Ovary (tissue), 9 donors: Measurements from ENCODE around the gene ADGRE3. TPM values are rescaled to one million over a fixed set of nuclear protein-coding genes. Genes with fewer than 3 reads are reported as not detected.

ENCODE experiments used
- DNase-seq, 5 donors: peaks; one replicate each; pipeline ENCODE4 v3.0.0-alpha.2; 2019 to 2020
- H3K27ac ChIP-seq, 2 donors: fragments of 200-600 bp; one replicate each; pipeline versions ENCODE4 v1.5.1 to v1.8.0; 2019 to 2022
- H3K27me3 ChIP-seq: fragments of 200-600 bp; one replicate; pipeline ENCODE4 v1.8.0; 2022
- H3K36me3 ChIP-seq: fragments of 200-600 bp; sonication (generic); one replicate; pipeline ENCODE4 v1.5.1; 2019
- H3K4me1 ChIP-seq: one replicate; pipeline ENCODE4 v1.8.1; 2013; ENCODE audit warnings: mild to moderate bottlenecking, moderate library complexity; ENCODE audit not compliant: insufficient read depth
- H3K4me3 ChIP-seq: fragments of 200-600 bp; sonication (generic); one replicate; pipeline ENCODE4 v1.5.1; 2017
- H3K9me3 ChIP-seq, 2 donors: fragments of 200-600 bp in 1 of 2; sonication (generic) in 1 of 2; one replicate each; pipeline versions ENCODE4 v1.5.1 to v1.8.1; 2013 to 2019; ENCODE audit warnings: mild to moderate bottlenecking in 1 of 2, moderate library complexity in 1 of 2
- EP300 ChIP-seq: sonication (generic); formaldehyde crosslinking; IDR thresholded peaks from one replicate; pipeline ENCODE4 v1.6.1; 2017; ENCODE audit warnings: antibody characterized with exemption
- POLR2A ChIP-seq: fragments of 450-650 bp; IDR thresholded peaks from one replicate; pipeline ENCODE4 v1.6.1; 2017; ENCODE audit warnings: antibody characterized with exemption, mild to moderate bottlenecking, moderate library complexity
- WGBS, 3 donors: extraction: QIAGEN DNeasy Blood & Tissue Kit in 1 of 3; methylation state at CpG; one replicate each; pipeline versions ENCODE4 v1.1.5 to v1.1.7; 2013 to 2017; 5-methylcytosine and 5-hydroxymethylcytosine counted together
- intact Hi-C, 4 donors: fragments of 100-400 bp; cut with DNase I; formaldehyde crosslinking; loops; one replicate each; pipeline versions ENCODE4 v1.11.0 to v1.15.1; 2022 to 2023
- polyA plus RNA-seq, 2 donors: library from polyadenylated mRNA; stranded (reverse); fragments of 200-250 nt in 1 of 2; fragments of 350-450 nt in 1 of 2; fragmentation: Illumina TruSeq in 1 of 2; extraction: RNeasy Lipid Tissue Mini Kit (QIAGEN cat#74804) in 1 of 2; gene quantifications; one replicate each; pipeline ENCODE4 v1.2.3, GENCODE V29; 2013 to 2014
- total RNA-seq, 7 donors: library from RNA; depleted of rRNA in 2 of 7; stranded (reverse); fragments of >200 nt in 2 of 7; fragmentation: NEBNext Ultra II Directional in 3 of 7; extraction: Animal tissue kit (Norgen Biotek cat#: 25700) in 3 of 7; gene quantifications; one replicate each; pipeline versions ENCODE4 v1.1.0 to v1.2.4, GENCODE V29; 2016 to 2023
- TF ChIP-seq, protein P1 (sequence below), 3 donors: fragments of 450-650 bp in 2 of 3; fragments of 200-600 bp in 1 of 3; IDR thresholded peaks; one replicate each; pipeline versions ENCODE4 v1.5.1 to v1.8.0; 2016 to 2022; ENCODE audit warnings: antibody characterized with exemption in 3 of 3, mild to moderate bottlenecking in 1 of 3
- donor health status: DM: no; HTN: no; CAD: no; lungs with moderate emphysema.
- donor health status: DM: no; HTN: no; CAD: no.
- donor health status: Bipolar disorder and iron deficiency.
- donor health status: DM: yes; HTN: yes; CAD: no.
- donor health status: DM: no; HTN: no; CAD: no.
- donor health status: DM: yes; HTN: yes; CAD: no.

Gene ADGRE3
- total and polyA plus RNA-seq, 9 donors, result 0.13 to 0.43 (median 0.15) TPM; not detected in 6

DNA sequence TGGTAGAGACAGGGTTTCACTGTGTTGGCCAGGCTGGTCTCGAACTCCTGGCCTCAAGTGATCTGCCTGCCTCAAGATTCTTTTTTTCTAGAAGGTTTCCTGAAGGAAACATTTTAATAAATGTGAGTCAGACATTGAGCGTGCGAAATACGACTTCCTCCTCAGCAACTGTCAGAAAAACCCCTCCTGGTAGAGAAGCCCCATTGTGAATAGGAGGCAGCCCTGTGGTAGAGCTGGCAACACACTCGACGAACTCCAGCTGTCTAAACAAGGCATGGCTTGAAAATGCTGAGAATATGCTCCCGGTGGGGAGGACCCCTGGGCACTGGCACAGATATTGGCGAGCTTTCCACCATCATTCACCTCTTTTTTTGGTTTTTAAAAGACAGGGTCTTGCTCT is 25.0 kb upstream of the ADGRE3 start:
- WGBS, 3 donors, result 87 to 93% (median 91%) methylated on average over 8 of the region's 8 CpGs
- no peak overlapping the region for H3K27ac ChIP-seq
- H3K9me3 ChIP-seq, result no peaks in the 10 kb centered on the region
- no peak for DNase-seq
- H3K4me3 ChIP-seq, result no peak overlapping the region
- TF ChIP-seq POLR2A (no peak), EP300 (no peak)
- TF ChIP-seq, protein P1, sequence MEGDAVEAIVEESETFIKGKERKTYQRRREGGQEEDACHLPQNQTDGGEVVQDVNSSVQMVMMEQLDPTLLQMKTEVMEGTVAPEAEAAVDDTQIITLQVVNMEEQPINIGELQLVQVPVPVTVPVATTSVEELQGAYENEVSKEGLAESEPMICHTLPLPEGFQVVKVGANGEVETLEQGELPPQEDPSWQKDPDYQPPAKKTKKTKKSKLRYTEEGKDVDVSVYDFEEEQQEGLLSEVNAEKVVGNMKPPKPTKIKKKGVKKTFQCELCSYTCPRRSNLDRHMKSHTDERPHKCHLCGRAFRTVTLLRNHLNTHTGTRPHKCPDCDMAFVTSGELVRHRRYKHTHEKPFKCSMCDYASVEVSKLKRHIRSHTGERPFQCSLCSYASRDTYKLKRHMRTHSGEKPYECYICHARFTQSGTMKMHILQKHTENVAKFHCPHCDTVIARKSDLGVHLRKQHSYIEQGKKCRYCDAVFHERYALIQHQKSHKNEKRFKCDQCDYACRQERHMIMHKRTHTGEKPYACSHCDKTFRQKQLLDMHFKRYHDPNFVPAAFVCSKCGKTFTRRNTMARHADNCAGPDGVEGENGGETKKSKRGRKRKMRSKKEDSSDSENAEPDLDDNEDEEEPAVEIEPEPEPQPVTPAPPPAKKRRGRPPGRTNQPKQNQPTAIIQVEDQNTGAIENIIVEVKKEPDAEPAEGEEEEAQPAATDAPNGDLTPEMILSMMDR (IDR thresholded peaks at IDR 0.05), result no peak
- intact Hi-C loops, result no loop called here
- no peaks in the 10 kb centered on the region for H3K27me3 ChIP-seq
- peaks cover 5% of the 10 kb centered on the region for H3K36me3 ChIP-seq
- H3K4me1 ChIP-seq, result no peaks in the 10 kb centered on the region

DNA sequence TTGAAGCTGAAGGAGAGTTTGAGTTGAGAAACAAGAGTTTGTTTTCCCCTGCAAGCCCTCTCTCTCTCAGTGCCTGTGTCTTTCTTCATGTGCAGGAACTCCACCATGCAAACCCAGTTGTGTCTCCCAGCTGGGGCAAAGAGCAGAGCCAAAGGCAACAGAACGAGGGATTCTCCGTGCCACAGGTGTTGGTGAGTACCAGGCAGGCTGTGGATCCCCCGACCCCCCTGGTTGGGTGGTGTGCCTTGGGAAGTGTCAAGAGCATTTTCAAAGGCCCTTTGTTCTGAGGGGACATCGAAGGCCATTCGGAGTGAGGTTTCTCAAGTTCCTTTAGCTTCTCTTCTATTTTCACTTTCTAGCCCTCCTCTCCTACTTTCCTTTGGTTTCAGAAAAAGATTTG is 20.8 kb upstream of the ADGRE3 start:
- Histone ChIP-seq H3K9me3 (no peaks in the 10 kb centered on the region), H3K4me3 (no peak overlapping the region), H3K4me1 (no peaks in the 10 kb centered on the region), H3K27me3 (no peaks in the 10 kb centered on the region), H3K36me3 (peaks cover 5% of the 10 kb centered on the region), H3K27ac (no peak overlapping the region)
- no peak for DNase-seq
- WGBS, 3 donors, result 92 to 94% (median 94%) methylated on average over 5 of the region's 5 CpGs
- TF ChIP-seq, protein P1 (IDR thresholded peaks at IDR 0.05), result no peak
- intact Hi-C loops, result no loop called here

DNA sequence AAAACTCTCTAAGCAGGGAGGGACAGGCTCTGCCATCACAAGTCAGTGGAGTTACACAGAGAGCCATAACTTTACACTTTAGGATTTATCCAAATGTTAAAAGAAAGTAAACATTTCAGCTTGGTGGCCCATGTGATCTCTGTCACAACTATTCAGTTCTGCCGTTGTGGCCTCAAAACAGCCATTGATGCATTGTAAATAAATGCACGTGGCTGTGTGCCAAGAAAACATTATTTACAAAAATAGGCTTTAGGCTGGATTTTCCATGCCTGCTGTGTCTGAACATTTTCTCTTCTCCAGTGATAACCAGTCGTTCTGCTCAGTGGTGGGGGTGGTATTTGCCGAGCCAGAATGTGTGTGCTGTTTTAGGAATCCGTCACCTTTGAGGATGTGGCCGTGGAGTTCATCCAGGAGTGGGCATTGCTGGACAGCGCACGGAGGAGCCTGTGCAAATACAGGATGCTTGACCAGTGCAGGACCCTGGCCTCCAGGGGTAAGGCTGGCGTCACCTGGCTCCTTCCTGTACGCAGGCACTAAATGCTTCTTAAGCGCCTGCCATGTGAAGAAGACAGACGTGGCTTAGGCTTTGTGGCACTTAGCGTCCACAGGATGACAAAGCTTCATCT is 20.1 kb upstream of the ADGRE3 start:
- Histone ChIP-seq H3K27ac (no peak overlapping the region), H3K4me3 (no peak overlapping the region), H3K9me3 (no peaks in the 10 kb centered on the region), H3K36me3 (peaks cover 5% of the 10 kb centered on the region), H3K27me3 (no peaks in the 10 kb centered on the region), H3K4me1 (no peaks in the 10 kb centered on the region)
- no peak for TF ChIP-seq EP300
- TF ChIP-seq POLR2A, result no peak
- TF ChIP-seq, protein P1 (IDR thresholded peaks at IDR 0.05), result no peak
- intact Hi-C loops, result no loop called here
- WGBS, 3 donors, result 83 to 85% (median 85%) methylated on average over 13 of the region's 13 CpGs
- no peak for DNase-seq

DNA sequence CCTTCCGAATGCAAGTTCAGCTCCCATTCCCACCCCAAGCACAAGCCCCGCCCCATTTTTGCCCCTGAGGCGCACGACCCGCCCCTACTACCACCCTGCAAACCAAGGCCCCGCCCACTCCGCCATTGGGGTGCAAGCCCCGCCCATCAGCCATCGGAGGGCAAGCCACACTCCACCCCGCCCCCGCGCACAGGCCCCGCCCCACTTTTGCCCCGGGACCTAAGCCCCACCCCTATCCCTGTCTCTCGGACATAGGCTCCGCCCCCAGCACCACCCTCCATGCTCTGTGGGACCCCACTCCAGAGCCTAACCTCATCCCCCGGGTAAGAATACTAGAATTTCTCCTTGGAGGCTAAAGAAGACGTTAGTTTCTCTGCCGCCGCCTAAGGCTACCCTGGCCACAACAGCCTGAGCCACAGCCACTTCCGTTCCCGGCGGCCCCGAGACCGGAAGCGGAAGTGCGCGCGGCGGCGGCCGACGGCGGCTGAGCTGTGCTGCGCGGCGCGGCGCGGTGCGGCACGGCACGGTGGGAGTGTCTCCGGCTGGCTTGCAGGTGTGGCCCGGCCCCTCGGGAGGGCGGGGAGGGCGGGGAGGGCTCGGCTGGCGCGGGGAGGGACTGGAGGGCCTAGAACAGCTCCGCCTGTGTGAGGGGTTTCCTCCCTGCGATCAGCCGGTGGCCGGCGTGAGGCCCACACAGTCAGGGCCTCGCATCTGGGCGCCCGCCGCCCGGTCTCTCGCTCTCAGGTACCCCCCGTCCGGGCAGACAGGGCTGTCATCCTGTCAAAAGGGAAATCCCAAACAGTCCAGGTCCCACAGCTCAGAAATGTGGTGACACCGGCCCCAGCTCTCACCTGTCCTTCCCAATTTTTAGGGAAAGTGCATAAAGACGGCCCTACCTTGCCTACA is 15.2 kb upstream of the ADGRE3 start, which contains the start of gene ZNF333:
TSS of gene ZNF333 (plus strand) at position 451 of the 906 bp plus-strand sequence. CDS start 3,444 bp downstream, outside the sequence.
- intact Hi-C loops, result no loop called here
- peak; percentile 93 to 98 (median 96) for DNase-seq
- H3K36me3 ChIP-seq, result no peaks in the 10 kb centered on the region
- H3K9me3 ChIP-seq, result no peaks in the 10 kb centered on the region
- H3K27me3 ChIP-seq, result no peaks in the 10 kb centered on the region
- TF ChIP-seq, protein P1 (IDR thresholded peaks at IDR 0.05), result no peak
- TF ChIP-seq POLR2A, result peak; percentile 48
- WGBS, 3 donors, result 0 to 2% (median 0%) methylated on average over 31 to 66 of the region's 66 CpGs
- peak within 1 kb of the TSS; percentile 86 for H3K4me3 ChIP-seq
- H3K4me1 ChIP-seq, result no peaks in the 10 kb centered on the region
- H3K27ac ChIP-seq, result peak within 1 kb of the TSS; percentile 56 to 93
